ENCODE measurements around the gene IL17C.
A peak's percentile ranks its signal among the peaks of the same experiment; 100 is the strongest.

The IL17C gene

GRCh38 chr16:88610909-88611812, 27.2 kb upstream of the IL17C start:
- DNase-seq, result no peak

GRCh38 chr16:88613293-88613692, 25.1 kb upstream of the IL17C start:
- DNase-seq, result no peak

- no peak for DNase-seq
Observed at GRCh38 chr16:88613911-88614817, 24.2 kb upstream of the IL17C start.

GRCh38 chr16:88614818-88615580, 23.4 kb upstream of the IL17C start:
- no peak for DNase-seq

- DNase-seq, result no peak
Observed at GRCh38 chr16:88616320-88616719, 22.1 kb upstream of the IL17C start.

- no peak for DNase-seq
Observed at GRCh38 chr16:88616736-88617135, 21.6 kb upstream of the IL17C start.

- no peak for DNase-seq
Observed at GRCh38 chr16:88617268-88618031, 20.9 kb upstream of the IL17C start.

GRCh38 chr16:88618182-88618955, 20.0 kb upstream of the IL17C start:
- DNase-seq, result no peak

GRCh38 chr16:88618956-88619667, 19.3 kb upstream of the IL17C start:
- DNase-seq, result no peak

- peak; percentile 34 for DNase-seq
Observed at GRCh38 chr16:88619859-88620815, 18.2 kb upstream of the IL17C start.

GRCh38 chr16:88622125-88622524, 16.2 kb upstream of the IL17C start:
- no peak for DNase-seq

- DNase-seq, result no peak
Observed at GRCh38 chr16:88622866-88623265, 15.5 kb upstream of the IL17C start.

- no peak for DNase-seq
Observed at GRCh38 chr16:88623858-88624257, 14.5 kb upstream of the IL17C start.

GRCh38 chr16:88624481-88624880, 13.9 kb upstream of the IL17C start:
- no peak for DNase-seq

- peak; percentile 22 for DNase-seq
Observed at GRCh38 chr16:88624977-88625576, 13.3 kb upstream of the IL17C start.

- no peak for DNase-seq
Observed at GRCh38 chr16:88626646-88627045, 11.7 kb upstream of the IL17C start.

GRCh38 chr16:88627531-88628411, 10.6 kb upstream of the IL17C start:
- DNase-seq, result no peak

GRCh38 chr16:88628512-88628974, 9.8 kb upstream of the IL17C start:
- DNase-seq, result peak; percentile 18
